Measurements from ENCODE around the gene PYDC2. TPM values are rescaled to one million over a fixed set of nuclear protein-coding genes. Genes with fewer than 3 reads are reported as not detected.

PYDC2 gene
- total RNA-seq, result not detected

GRCh38 chr3:191461113-191461595 is at the start of gene PYDC2:
Gene PYDC2, plus strand, starts transcription at chr3:191461163. Its CDS starts 0 bp downstream, at chr3:191461163.
- Mint-ChIP-seq H3K4me1 (no peaks in the 10 kb centered on the region), H3K36me3 (no peaks in the 10 kb centered on the region)

DNA sequence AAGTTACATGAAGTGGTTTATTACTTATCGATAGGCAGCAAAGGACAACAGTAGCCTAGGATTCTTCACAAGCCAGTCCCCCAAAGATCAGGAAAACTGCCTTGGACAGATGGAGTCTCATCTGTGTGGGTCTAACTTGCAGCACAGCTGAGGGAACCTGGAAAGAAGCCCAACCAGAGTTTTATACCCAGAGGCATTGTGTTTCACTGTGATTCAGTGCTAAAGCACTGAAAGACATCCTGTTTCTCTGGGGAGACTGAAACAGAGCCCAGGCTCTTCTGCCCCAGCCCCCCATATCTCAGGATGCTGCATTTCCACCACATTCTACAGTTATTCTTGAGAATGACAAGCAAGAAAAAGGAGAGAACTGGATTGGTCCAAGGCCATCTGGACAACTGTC is 48.2 kb upstream of the PYDC2 start:
- H3K4me3 Mint-ChIP-seq, result no peak overlapping the region
- no peak for DNase-seq
- H3K27ac Mint-ChIP-seq, result no peak overlapping the region
- peaks cover 6% of the 10 kb centered on the region for H3K9me3 Mint-ChIP-seq
- H3K36me3 Mint-ChIP-seq, result no peaks in the 10 kb centered on the region
- H3K4me1 Mint-ChIP-seq, result no peaks in the 10 kb centered on the region
- peaks cover 3% of the 10 kb centered on the region for H3K27me3 Mint-ChIP-seq

More at GRCh38 chr3:191461113-191461595, at the start of gene PYDC2:
- H3K4me3 Mint-ChIP-seq, result no peak within 1 kb of the TSS
- H3K9me3 Mint-ChIP-seq, result no peaks in the 10 kb centered on the region
- H3K27me3 Mint-ChIP-seq, result no peaks in the 10 kb centered on the region
- no peak within 1 kb of the TSS for H3K27ac Mint-ChIP-seq
- DNase-seq, result no peak

- Mint-ChIP-seq H3K27ac (no peak overlapping the region), H3K4me3 (no peak overlapping the region), H3K36me3 (no peaks in the 10 kb centered on the region), H3K27me3 (peaks cover 3% of the 10 kb centered on the region), H3K4me1 (no peaks in the 10 kb centered on the region), H3K9me3 (peaks cover 6% of the 10 kb centered on the region)
- DNase-seq, result no peak
Observed at GRCh38 chr3:191414286-191414685, 46.7 kb upstream of the PYDC2 start.

DNA sequence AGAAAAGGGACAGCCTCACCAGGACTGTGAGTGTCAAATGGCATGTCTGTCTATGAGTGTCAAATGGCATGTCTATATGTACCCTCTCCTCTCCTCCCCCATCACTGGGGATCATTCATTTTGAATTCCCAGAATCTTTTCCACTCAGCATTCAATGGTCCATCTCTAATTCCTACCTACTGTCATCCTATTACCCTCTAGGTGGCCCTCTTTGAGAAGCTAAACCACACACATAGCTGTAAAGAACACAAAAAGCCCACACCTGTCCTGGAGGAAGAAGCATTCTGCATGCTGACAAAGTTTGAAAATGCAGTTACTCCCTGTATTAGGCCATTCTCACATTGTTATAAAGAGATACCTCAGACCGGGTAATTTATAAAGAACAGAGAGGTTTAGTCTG is 46.2 kb upstream of the PYDC2 start:
- H3K9me3 Mint-ChIP-seq, result peaks cover 5% of the 10 kb centered on the region
- H3K27ac Mint-ChIP-seq, result no peak overlapping the region
- H3K36me3 Mint-ChIP-seq, result no peaks in the 10 kb centered on the region
- no peak overlapping the region for H3K4me3 Mint-ChIP-seq
- H3K27me3 Mint-ChIP-seq, result peaks cover 3% of the 10 kb centered on the region
- DNase-seq, result no peak
- no peaks in the 10 kb centered on the region for H3K4me1 Mint-ChIP-seq

- Mint-ChIP-seq H3K27ac (no peak overlapping the region), H3K36me3 (no peaks in the 10 kb centered on the region), H3K27me3 (peaks cover 3% of the 10 kb centered on the region), H3K4me3 (no peak overlapping the region), H3K9me3 (peaks cover 2% of the 10 kb centered on the region), H3K4me1 (no peaks in the 10 kb centered on the region)
- no peak for DNase-seq
Observed at GRCh38 chr3:191415566-191415965, 45.4 kb upstream of the PYDC2 start.

GRCh38 chr3:191417457-191417729 is 43.6 kb upstream of the PYDC2 start:
- H3K9me3 Mint-ChIP-seq, result peaks cover 2% of the 10 kb centered on the region
- peaks cover 3% of the 10 kb centered on the region for H3K27me3 Mint-ChIP-seq
- H3K27ac Mint-ChIP-seq, result no peak overlapping the region
- DNase-seq, result no peak
- no peaks in the 10 kb centered on the region for H3K36me3 Mint-ChIP-seq
- no peak overlapping the region for H3K4me3 Mint-ChIP-seq
- no peaks in the 10 kb centered on the region for H3K4me1 Mint-ChIP-seq

- no peaks in the 10 kb centered on the region for H3K4me1 Mint-ChIP-seq
- no peaks in the 10 kb centered on the region for H3K36me3 Mint-ChIP-seq
Observed at GRCh38 chr3:191420771-191421170, 40.2 kb upstream of the PYDC2 start.

GRCh38 chr3:191424881-191425280 is 36.1 kb upstream of the PYDC2 start:
- Mint-ChIP-seq H3K27me3 (no peaks in the 10 kb centered on the region), H3K27ac (no peak overlapping the region), H3K36me3 (no peaks in the 10 kb centered on the region), H3K9me3 (no peaks in the 10 kb centered on the region), H3K4me1 (no peaks in the 10 kb centered on the region), H3K4me3 (no peak overlapping the region)
- no peak for DNase-seq

More at GRCh38 chr3:191420771-191421170, 40.2 kb upstream of the PYDC2 start:
- DNase-seq, result no peak
- Mint-ChIP-seq H3K9me3 (peaks cover 2% of the 10 kb centered on the region), H3K27ac (no peak overlapping the region), H3K4me3 (no peak overlapping the region), H3K27me3 (no peaks in the 10 kb centered on the region)

DNA sequence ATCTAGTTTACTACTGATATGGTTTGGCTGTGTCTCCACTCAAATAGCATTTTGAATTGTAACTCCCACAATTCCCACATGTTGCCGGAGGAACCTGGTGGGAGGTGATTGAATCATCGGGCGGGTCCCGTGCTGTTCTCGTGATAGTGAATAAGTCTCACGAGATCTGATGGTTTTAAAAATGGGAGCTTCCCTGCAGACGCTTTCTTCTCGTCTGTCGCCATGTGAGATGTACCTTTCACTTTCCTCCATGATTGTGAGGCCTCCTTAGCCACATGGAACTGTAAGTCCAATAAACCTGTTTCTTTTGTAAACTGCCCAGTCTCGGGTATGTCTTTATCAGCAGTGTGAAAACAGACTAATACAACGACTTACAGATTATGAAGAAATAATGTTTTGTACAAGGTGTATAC is 35.6 kb upstream of the PYDC2 start:
- Mint-ChIP-seq H3K27ac (no peak overlapping the region), H3K27me3 (no peaks in the 10 kb centered on the region), H3K4me3 (no peak overlapping the region), H3K36me3 (no peaks in the 10 kb centered on the region), H3K4me1 (no peaks in the 10 kb centered on the region), H3K9me3 (no peaks in the 10 kb centered on the region)
- DNase-seq, result no peak

- Mint-ChIP-seq H3K27me3 (no peaks in the 10 kb centered on the region), H3K36me3 (no peaks in the 10 kb centered on the region), H3K4me3 (no peak overlapping the region), H3K27ac (no peak overlapping the region), H3K4me1 (no peaks in the 10 kb centered on the region), H3K9me3 (no peaks in the 10 kb centered on the region)
- no peak for DNase-seq
Observed at GRCh38 chr3:191426311-191426710, 34.7 kb upstream of the PYDC2 start.

- Mint-ChIP-seq H3K4me3 (no peak overlapping the region), H3K9me3 (no peaks in the 10 kb centered on the region), H3K27me3 (no peaks in the 10 kb centered on the region), H3K27ac (no peak overlapping the region), H3K36me3 (no peaks in the 10 kb centered on the region), H3K4me1 (no peaks in the 10 kb centered on the region)
- no peak for DNase-seq
Observed at GRCh38 chr3:191428177-191428576, 32.8 kb upstream of the PYDC2 start.

DNA sequence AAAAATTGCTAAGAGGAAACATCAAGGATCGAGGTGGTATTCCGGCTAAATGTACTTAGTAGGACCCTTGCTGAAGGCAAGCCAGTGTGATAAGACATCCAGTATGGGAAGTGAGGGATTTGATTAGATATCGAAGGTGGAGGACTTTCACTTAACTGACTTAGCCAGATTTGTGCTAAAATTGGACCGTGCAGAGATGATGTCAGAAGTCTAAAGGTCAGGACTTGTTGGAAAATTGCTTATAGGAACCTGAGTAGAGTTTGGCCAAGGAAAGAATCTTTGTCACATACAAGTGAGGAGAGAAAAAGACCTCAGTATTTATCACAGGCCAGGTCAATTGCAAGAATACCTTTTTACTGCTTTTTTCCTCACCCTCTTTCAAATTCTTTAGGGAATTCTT is 30.9 kb upstream of the PYDC2 start:
- H3K27me3 Mint-ChIP-seq, result no peaks in the 10 kb centered on the region
- no peaks in the 10 kb centered on the region for H3K4me1 Mint-ChIP-seq
- no peaks in the 10 kb centered on the region for H3K36me3 Mint-ChIP-seq
- no peak overlapping the region for H3K27ac Mint-ChIP-seq
- no peak for DNase-seq
- H3K9me3 Mint-ChIP-seq, result no peaks in the 10 kb centered on the region
- no peak overlapping the region for H3K4me3 Mint-ChIP-seq

DNA sequence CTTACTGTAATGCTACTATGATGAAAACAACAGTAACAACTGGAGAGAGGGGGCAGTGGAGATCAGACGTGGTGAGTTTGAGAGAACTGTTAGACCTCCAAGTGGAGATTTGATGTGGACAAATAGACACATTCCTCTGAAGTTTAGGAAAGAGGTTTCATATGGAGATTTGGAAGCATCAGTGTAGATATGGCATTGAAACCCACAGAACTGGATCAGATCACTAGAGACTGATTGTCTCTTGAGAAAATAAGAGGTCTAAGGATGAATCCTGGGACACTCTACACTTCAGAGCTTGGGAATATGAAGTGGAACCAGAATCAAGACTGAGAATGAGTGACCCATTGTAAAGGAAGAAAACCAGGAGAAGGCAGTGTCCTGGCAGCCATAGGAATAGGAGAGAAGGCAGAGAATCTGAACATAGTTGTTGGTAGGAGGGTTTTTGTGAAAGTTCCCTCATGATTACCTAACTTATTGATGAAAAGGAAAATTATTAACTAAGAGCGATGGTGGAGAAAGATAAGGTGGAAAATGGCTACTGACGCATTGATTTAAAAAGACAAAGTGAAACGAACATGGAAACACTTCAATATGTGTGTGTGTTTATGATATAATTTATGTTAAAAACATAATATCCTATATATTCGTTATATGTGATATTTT is 29.7 kb upstream of the PYDC2 start:
- no peak for DNase-seq
- Mint-ChIP-seq H3K4me1 (no peaks in the 10 kb centered on the region), H3K27ac (no peak overlapping the region), H3K27me3 (no peaks in the 10 kb centered on the region), H3K9me3 (no peaks in the 10 kb centered on the region), H3K36me3 (no peaks in the 10 kb centered on the region), H3K4me3 (no peak overlapping the region)

DNA sequence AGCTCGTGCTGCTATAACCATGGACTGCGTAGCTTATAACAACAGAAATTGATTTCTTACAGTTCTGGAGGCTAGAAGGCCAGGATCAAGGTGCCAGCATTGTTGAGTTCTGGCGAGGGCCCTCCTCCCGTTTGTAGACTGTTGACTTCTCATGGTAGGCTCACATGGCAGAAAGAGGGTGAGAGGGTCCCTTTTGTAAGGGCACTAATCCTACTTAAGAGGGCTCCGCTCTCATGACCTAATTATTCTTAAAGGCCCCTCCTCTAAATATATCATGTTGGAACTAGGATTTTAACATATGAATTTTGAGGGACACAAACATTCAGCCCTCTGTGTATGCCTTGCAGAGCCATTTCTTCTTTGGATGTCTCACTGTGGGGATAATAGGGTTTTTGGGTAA is 28.8 kb upstream of the PYDC2 start:
- Mint-ChIP-seq H3K9me3 (no peaks in the 10 kb centered on the region), H3K36me3 (no peaks in the 10 kb centered on the region), H3K4me3 (no peak overlapping the region), H3K27me3 (no peaks in the 10 kb centered on the region), H3K27ac (no peak overlapping the region), H3K4me1 (no peaks in the 10 kb centered on the region)
- no peak for DNase-seq

DNA sequence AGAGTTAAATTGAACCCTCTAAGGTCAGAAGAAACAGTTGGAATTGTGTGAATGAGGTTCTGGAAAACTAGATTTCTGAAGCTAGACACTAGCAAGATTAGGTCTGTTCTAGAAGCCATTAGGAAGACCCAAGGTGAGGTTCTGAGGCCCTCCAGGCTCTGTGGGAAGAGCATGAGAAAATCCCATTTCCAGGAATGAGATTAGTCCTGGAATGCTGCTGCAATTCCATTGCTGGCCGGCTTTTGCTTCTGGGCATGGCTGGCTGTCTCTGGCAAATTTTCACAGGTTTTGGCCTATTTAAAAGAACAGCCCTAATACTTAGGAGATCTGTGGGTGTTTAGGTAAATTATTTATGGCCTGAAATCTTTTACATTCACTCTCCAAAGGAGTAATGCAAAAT is 26.9 kb upstream of the PYDC2 start:
- H3K9me3 Mint-ChIP-seq, result no peaks in the 10 kb centered on the region
- H3K4me3 Mint-ChIP-seq, result no peak overlapping the region
- no peak overlapping the region for H3K27ac Mint-ChIP-seq
- H3K36me3 Mint-ChIP-seq, result no peaks in the 10 kb centered on the region
- no peaks in the 10 kb centered on the region for H3K4me1 Mint-ChIP-seq
- no peak for DNase-seq
- H3K27me3 Mint-ChIP-seq, result no peaks in the 10 kb centered on the region

GRCh38 chr3:191435981-191436380 is 25.0 kb upstream of the PYDC2 start:
- Mint-ChIP-seq H3K27ac (no peak overlapping the region), H3K36me3 (no peaks in the 10 kb centered on the region), H3K4me1 (no peaks in the 10 kb centered on the region), H3K27me3 (no peaks in the 10 kb centered on the region), H3K4me3 (no peak overlapping the region), H3K9me3 (peaks cover 4% of the 10 kb centered on the region)
- DNase-seq, result no peak
